HG02852 (cell line): ENCODE measurements around the gene TPX2.
A peak's percentile ranks its signal among the peaks of the same experiment; 100 is the strongest.

Experiments used
- ATAC-seq: cut with Tn5 transposase; IDR thresholded peaks from one replicate; pipeline ENCODE4 v1.9.1; 2021; ENCODE audit warnings: mild to moderate bottlenecking, moderate library complexity; ENCODE audit not compliant: unreplicated experiment

The TPX2 gene

GRCh38 chr20:31705598-31706597 is 33.2 kb upstream of the TPX2 start:
- peak; percentile 83 for ATAC-seq

GRCh38 chr20:31706607-31707257 is 32.4 kb upstream of the TPX2 start:
- ATAC-seq: no peak

GRCh38 chr20:31707258-31707615 is 31.9 kb upstream of the TPX2 start:
- no peak for ATAC-seq

DNA sequence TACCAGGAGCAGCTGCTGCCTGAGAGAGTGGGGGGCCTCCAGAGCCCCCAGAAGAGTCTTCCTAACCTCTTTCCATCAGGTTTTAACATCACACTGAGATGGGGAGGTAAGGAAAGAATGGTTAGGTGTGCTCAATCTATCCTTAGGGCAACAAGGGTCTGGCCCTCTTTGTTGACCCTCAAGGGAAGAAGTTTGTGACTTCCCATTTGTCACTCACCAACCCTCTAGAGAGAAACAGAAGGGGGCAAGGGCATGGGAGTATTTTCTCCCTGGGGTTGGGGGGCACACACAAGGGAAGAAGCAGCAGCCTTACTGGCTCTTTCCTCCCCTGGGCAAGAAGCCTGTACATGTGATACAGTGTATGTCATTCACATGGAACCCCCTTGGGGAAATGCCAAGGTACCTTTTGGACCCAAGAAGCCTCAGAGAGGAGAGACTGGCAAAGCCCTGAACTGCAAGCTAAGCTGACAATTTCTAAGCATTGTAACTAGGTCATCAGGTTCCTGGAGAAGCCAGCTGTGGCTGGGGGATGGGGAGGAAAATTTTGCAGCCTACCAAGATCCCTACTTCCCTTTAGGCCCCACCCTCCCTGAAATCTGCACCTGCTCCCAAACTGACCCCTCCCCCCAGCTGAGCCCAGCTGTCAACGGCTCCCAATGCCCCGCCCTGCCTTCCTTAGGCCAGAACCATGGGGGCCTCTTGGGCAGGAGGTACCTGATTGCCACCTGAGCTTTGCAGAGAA is 30.9 kb upstream of the TPX2 start:
- no peak for ATAC-seq

GRCh38 chr20:31708736-31709534 is 30.2 kb upstream of the TPX2 start:
- ATAC-seq: no peak

DNA sequence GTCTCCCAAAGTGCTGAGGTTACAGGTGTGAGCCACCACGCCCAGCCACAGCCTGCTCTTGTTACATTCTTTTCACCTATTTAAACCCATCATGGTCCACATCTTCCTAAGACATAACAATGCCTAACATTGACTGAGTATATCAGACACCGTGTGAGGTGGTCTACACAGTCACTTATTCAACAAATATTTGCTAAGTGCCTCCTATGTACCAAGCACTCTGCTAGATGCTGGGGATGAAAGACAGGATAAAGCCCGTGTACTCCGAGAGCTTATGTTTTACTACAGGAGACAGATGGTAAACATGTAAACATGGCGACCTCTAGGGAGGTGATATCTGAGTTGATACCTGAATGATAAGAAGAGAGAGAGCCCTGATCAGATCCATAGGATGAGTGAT is 29.2 kb upstream of the TPX2 start:
- no peak for ATAC-seq

DNA sequence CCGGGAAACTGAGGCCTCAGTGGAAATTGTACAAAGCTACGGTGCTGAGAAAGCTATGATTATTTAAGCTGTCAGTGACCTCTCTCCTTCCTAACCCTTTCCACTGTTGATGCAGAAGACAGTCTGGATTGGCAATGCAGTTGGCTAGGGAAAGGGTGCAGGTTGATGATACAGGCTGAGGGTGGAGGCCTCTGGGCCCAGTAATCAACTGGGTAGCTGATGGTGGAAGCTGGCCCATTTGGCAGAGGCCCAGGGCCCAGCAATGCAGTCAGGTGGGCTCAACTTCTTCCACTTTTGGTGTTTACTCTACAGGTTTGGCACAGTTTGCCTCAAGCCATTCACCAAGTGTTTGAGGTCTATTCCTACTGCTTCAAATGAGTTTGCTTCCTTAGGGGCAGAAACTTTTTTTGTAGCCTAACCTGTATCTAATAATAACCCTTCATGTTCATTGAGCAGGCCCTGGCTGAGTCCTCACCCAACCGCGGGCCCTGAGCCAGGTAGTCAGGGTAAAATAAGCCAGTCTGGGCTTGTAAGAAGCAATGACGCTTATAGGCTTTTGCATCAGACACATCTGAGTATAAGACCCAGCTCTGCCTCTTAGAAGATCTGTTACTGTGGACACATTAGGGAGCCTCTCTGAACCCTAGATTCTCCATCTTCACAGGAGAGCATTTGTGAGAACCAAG is 28.5 kb upstream of the TPX2 start:
- no peak for ATAC-seq

GRCh38 chr20:31711179-31712111 is 27.6 kb upstream of the TPX2 start:
- ATAC-seq: no peak

GRCh38 chr20:31712112-31712553 is 27.0 kb upstream of the TPX2 start:
- ATAC-seq: no peak

GRCh38 chr20:31712564-31713311 is 26.4 kb upstream of the TPX2 start:
- ATAC-seq: no peak

- no peak for ATAC-seq
Observed at GRCh38 chr20:31713312-31714273, 25.5 kb upstream of the TPX2 start.

DNA sequence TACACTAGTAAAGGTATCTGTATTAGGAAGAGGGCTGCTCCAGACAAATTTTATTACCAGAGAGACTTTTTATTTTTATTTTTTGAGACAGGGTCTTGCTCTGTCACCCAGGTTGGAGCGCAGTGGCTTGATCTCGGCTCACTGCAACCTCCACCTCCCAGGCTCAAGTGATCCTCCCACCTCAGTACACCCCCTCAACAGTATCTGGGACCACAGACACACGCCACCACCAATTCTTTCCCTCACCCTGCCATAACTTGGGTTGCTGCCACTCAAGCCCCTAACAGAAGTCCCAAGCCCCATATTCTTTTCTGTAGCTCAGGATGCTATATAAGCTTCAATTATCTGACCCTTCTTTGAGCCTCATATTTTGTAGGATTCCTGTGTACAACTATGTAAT is 23.3 kb upstream of the TPX2 start:
- ATAC-seq: no peak

GRCh38 chr20:31716351-31716750 is 22.7 kb upstream of the TPX2 start:
- no peak for ATAC-seq

DNA sequence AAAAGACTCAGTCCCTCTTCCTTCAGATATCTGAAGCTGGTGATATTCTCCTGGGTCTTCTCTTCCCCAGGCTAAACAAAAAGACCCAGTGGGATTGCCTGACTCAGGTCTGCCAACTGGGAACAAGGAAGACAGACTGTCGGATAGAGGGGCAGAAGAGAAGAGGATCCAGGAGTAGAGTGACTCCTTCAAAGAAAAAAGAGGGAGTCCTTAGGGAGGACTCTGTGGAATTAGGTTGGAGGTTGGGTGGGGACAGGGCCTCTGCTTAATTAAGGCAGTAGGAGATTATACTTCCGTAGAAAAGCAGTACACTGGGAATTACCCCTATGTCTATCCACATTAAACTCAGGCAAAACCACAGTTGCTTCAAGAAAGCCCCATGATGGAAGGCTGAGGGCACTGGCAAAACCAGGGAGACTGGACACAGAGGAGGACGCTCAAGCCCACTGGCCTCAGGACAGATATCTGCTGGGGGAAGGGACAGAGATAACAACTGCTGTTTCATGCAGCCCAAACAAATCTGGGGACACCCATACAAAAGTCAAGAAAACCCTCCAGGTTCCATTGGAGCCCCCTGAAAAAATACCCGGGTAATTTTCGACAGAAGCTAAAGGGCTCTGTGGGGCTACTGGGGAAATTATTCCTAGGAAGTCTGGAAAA is 22.1 kb upstream of the TPX2 start:
- ATAC-seq: peak; percentile 21

GRCh38 chr20:31717478-31718201 is 21.4 kb upstream of the TPX2 start:
- peak; percentile 63 for ATAC-seq
